ENCODE measurements around the gene NDUFS3.

NDUFS3 gene

GRCh38 chr11:47532597-47533213 lies 46.2 kb upstream of the NDUFS3 start:
- no peak for TF ChIP-seq EZH2phosphoT487 (IDR thresholded peaks at IDR 0.05; ENCODE audit: low read depth)
- TF ChIP-seq, protein P1, sequence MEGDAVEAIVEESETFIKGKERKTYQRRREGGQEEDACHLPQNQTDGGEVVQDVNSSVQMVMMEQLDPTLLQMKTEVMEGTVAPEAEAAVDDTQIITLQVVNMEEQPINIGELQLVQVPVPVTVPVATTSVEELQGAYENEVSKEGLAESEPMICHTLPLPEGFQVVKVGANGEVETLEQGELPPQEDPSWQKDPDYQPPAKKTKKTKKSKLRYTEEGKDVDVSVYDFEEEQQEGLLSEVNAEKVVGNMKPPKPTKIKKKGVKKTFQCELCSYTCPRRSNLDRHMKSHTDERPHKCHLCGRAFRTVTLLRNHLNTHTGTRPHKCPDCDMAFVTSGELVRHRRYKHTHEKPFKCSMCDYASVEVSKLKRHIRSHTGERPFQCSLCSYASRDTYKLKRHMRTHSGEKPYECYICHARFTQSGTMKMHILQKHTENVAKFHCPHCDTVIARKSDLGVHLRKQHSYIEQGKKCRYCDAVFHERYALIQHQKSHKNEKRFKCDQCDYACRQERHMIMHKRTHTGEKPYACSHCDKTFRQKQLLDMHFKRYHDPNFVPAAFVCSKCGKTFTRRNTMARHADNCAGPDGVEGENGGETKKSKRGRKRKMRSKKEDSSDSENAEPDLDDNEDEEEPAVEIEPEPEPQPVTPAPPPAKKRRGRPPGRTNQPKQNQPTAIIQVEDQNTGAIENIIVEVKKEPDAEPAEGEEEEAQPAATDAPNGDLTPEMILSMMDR (IDR thresholded peaks at IDR 0.05; ENCODE audit: low read depth, low read length), result no peak
- Histone ChIP-seq H3K79me2 (ENCODE audit: low read length) (peaks cover 100% of the 10 kb centered on the region), H3K4me1 (ENCODE audit: low read length) (no peaks in the 10 kb centered on the region), H2AFZ (ENCODE audit: low read depth, low read length) (no peak overlapping the region), H3K4me2 (ENCODE audit: low read length) (no peak overlapping the region), H3K9ac (ENCODE audit: low read length) (no peak overlapping the region), H3K27me3 (ENCODE audit: low read depth, low read length) (no peaks in the 10 kb centered on the region), H3K9me3 (ENCODE audit: insufficient read depth, low read length) (no peaks in the 10 kb centered on the region), H3K27ac (ENCODE audit: low read length) (no peak overlapping the region), H3K36me3 (replicated peaks; ENCODE audit: low read depth, low read length) (peaks cover 13% of the 10 kb centered on the region), H4K20me1 (ENCODE audit: insufficient read depth, low read length) (peaks cover 86% of the 10 kb centered on the region), H3K4me3 (ENCODE audit: low read length) (no peak overlapping the region)

DNA sequence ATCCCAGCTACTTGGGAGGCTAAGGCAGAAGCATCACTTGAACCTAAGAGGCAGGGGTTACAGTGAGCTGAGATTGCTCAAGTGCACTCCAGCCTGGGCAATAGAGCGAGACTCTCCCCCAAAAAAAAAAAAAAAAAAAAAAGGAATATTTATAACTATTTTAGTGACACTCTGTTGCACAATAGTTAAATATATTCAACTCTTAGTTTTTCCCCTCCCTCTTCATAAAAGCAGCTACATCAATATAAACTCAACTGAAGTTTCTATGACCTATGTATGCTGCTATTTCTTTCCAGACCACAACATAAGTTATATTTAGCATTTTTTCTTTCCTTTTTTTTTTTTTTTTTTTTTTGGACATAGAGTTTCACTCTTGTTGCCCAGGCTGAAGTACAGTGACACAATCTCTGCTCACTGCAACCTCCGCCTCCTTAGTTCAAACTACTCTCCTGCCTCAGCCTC lies 45.2 kb upstream of the NDUFS3 start:
- no peak for TF ChIP-seq EZH2phosphoT487 (IDR thresholded peaks at IDR 0.05; ENCODE audit: low read depth)
- TF ChIP-seq, protein P1 (IDR thresholded peaks at IDR 0.05; ENCODE audit: low read depth, low read length), result no peak
- Histone ChIP-seq H3K4me2 (ENCODE audit: low read length) (no peak overlapping the region), H3K27me3 (ENCODE audit: low read depth, low read length) (no peaks in the 10 kb centered on the region), H3K36me3 (replicated peaks; ENCODE audit: low read depth, low read length) (peaks cover 17% of the 10 kb centered on the region), H3K27ac (ENCODE audit: low read length) (no peak overlapping the region), H3K9ac (ENCODE audit: low read length) (no peak overlapping the region), H3K4me1 (ENCODE audit: low read length) (no peaks in the 10 kb centered on the region), H3K4me3 (ENCODE audit: low read length) (no peak overlapping the region), H3K79me2 (ENCODE audit: low read length) (peaks cover 100% of the 10 kb centered on the region), H2AFZ (ENCODE audit: low read depth, low read length) (no peak overlapping the region), H3K9me3 (ENCODE audit: insufficient read depth, low read length) (no peaks in the 10 kb centered on the region), H4K20me1 (ENCODE audit: insufficient read depth, low read length) (peaks cover 89% of the 10 kb centered on the region)

DNA sequence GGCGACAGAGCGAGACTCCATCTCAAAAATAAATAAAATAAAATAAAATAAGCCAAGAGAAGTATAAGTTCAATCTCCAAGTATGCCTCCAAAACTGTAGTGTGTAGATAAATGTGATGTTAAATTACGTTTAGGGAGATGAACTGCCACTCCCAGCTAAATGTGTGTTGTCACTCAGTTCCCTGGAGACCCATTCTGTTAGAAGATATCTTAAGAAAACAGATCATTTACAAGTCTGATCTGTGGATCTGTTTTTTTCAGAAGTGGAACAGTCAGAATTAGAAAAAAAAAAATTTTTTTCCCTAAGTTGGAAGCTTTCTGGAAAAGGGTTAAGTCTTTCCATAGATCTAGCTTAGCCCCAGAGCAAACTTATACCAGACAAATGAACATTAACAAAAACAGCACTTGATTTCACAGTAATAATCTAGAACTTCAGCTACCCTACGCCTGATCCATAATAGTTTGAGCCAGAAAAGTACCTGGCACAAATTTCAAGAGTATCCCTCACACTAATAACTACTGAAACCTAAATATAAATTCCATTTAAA lies 44.1 kb upstream of the NDUFS3 start:
- Histone ChIP-seq H3K36me3 (replicated peaks; ENCODE audit: low read depth, low read length) (peaks cover 23% of the 10 kb centered on the region), H4K20me1 (ENCODE audit: insufficient read depth, low read length) (peaks cover 90% of the 10 kb centered on the region), H3K9me3 (ENCODE audit: insufficient read depth, low read length) (no peaks in the 10 kb centered on the region), H3K4me3 (ENCODE audit: low read length) (no peak overlapping the region), H3K27ac (ENCODE audit: low read length) (no peak overlapping the region), H3K9ac (ENCODE audit: low read length) (no peak overlapping the region), H3K27me3 (ENCODE audit: low read depth, low read length) (no peaks in the 10 kb centered on the region), H3K4me1 (ENCODE audit: low read length) (peaks cover under 1% of the 10 kb centered on the region; the same call in 1 of the 2 replicates), H3K79me2 (ENCODE audit: low read length) (peaks cover 100% of the 10 kb centered on the region), H2AFZ (ENCODE audit: low read depth, low read length) (no peak overlapping the region), H3K4me2 (ENCODE audit: low read length) (no peak overlapping the region)
- TF ChIP-seq, protein P1 (IDR thresholded peaks at IDR 0.05; ENCODE audit: low read depth, low read length), result no peak
- TF ChIP-seq EZH2phosphoT487 (IDR thresholded peaks at IDR 0.05; ENCODE audit: low read depth), result no peak

DNA sequence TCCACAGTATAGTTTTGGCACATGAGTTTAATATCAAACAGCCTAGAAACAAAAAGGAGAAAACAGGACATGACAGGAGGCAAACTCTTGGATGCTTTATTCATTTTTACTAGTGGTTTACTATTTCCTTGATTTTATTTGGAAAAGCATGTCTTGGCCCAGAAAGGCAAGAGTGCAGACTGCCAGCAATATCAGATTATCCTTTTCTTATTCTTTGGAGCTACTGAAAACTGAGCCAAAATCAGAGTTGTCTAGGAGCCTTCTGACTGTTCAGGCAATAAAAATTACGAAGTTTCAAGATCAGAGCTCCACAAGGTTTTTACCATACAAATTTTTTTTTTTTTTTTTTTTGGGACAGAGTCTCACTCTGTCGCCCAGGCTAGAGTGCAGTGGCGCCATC lies 42.0 kb upstream of the NDUFS3 start:
- no peak for TF ChIP-seq EZH2phosphoT487 (IDR thresholded peaks at IDR 0.05; ENCODE audit: low read depth)
- TF ChIP-seq, protein P1 (IDR thresholded peaks at IDR 0.05; ENCODE audit: low read depth, low read length), result no peak
- Histone ChIP-seq H3K9ac (ENCODE audit: low read length) (no peak overlapping the region), H3K79me2 (ENCODE audit: low read length) (peaks cover 100% of the 10 kb centered on the region), H3K9me3 (ENCODE audit: insufficient read depth, low read length) (no peaks in the 10 kb centered on the region), H3K4me2 (ENCODE audit: low read length) (no peak overlapping the region), H3K27me3 (ENCODE audit: low read depth, low read length) (no peaks in the 10 kb centered on the region), H4K20me1 (ENCODE audit: insufficient read depth, low read length) (peaks cover 87% of the 10 kb centered on the region), H2AFZ (ENCODE audit: low read depth, low read length) (no peak overlapping the region), H3K27ac (ENCODE audit: low read length) (no peak overlapping the region), H3K4me1 (ENCODE audit: low read length) (peaks cover 9% of the 10 kb centered on the region), H3K4me3 (ENCODE audit: low read length) (no peak overlapping the region), H3K36me3 (replicated peaks; ENCODE audit: low read depth, low read length) (peaks cover 30% of the 10 kb centered on the region)
